Retinal pigment epithelial cell (primary cell): ENCODE measurements around the gene C15orf62.

Source experiments
- DNase-seq: peaks from one replicate; pipeline ENCODE4 v3.0.0-alpha.2; 2010; ENCODE audit warnings: low read depth
- H3K4me3 ChIP-seq: 2 replicates; pipeline ENCODE4 v1.5.1; 2011; ENCODE audit warnings: mild to moderate bottlenecking, low read length, control low read depth, moderate library complexity
- CTCF ChIP-seq: conservative IDR thresholded peaks from 2 replicates; pipeline ENCODE4 v1.5.1; 2011; ENCODE audit warnings: low read depth, low read length, control low read depth, inconsistent platforms

Gene C15orf62

GRCh38 chr15:40772014-40772413, 2.2 kb downstream of the C15orf62 start:
- TF ChIP-seq CTCF = no peak
- H3K4me3 ChIP-seq = no peak overlapping the region
- DNase-seq = no peak

GRCh38 chr15:40773496-40773895, 3.7 kb downstream of the C15orf62 start:
- no peak for DNase-seq
- TF ChIP-seq CTCF = no peak
- no peak overlapping the region for H3K4me3 ChIP-seq

- H3K4me3 ChIP-seq = no peak overlapping the region
- DNase-seq = no peak
- no peak for TF ChIP-seq CTCF
Measured at GRCh38 chr15:40773902-40774301, 4.1 kb downstream of the C15orf62 start.

GRCh38 chr15:40775007-40775406, 5.2 kb downstream of the C15orf62 start:
- H3K4me3 ChIP-seq = no peak overlapping the region
- no peak for DNase-seq
- no peak for TF ChIP-seq CTCF

- no peak for TF ChIP-seq CTCF
- no peak overlapping the region for H3K4me3 ChIP-seq
- no peak for DNase-seq
Measured at GRCh38 chr15:40775740-40776536, 6.2 kb downstream of the C15orf62 start.

- DNase-seq = no peak
- no peak overlapping the region for H3K4me3 ChIP-seq
- no peak for TF ChIP-seq CTCF
Measured at GRCh38 chr15:40776537-40777141, 6.9 kb downstream of the C15orf62 start.

GRCh38 chr15:40782609-40783227, 12.9 kb downstream of the C15orf62 start:
- DNase-seq = no peak
- peak; percentile 83 for TF ChIP-seq CTCF
- no peak overlapping the region for H3K4me3 ChIP-seq
